PFSK-1 (cell line): ENCODE data around the gene QRICH2.

Source experiments
- FOXP2 ChIP-seq: optimal IDR thresholded peaks from 2 replicates; pipeline ENCODE3; 2011; ENCODE audit warnings: borderline replicate concordance, control low read depth, inconsistent platforms; ENCODE audit not compliant: insufficient read depth; ENCODE audit errors: extremely low read length, extremely low read depth
- POLR2AphosphoS5 ChIP-seq: IDR thresholded peaks from 2 replicates; pipeline ENCODE4 v1.6.1; 2012; ENCODE audit warnings: low read depth, mild to moderate bottlenecking, control low read depth, low read length, moderate library complexity
- SIN3A ChIP-seq: IDR thresholded peaks from 2 replicates; pipeline ENCODE4 v1.6.1; 2012; ENCODE audit warnings: mild to moderate bottlenecking, low read length, moderate library complexity, borderline replicate concordance; ENCODE audit not compliant: insufficient read depth
- TAF1 ChIP-seq: IDR thresholded peaks from 2 replicates; pipeline ENCODE4 v1.6.1; 2012; ENCODE audit warnings: low read length, control low read depth, borderline replicate concordance; ENCODE audit not compliant: insufficient read depth
- TF ChIP-seq, protein P1 (sequence below), 2 experiments: IDR thresholded peaks; 2 replicates each; pipeline versions ENCODE4 v1.6.1 to v1.8.0; 2011 to 2012; ENCODE audit warnings: low read depth in 2 of 2, low read length in 2 of 2, control low read depth in 1 of 2, inconsistent platforms in 1 of 2, mild to moderate bottlenecking in 1 of 2, moderate library complexity in 1 of 2; ENCODE audit not compliant: insufficient read depth in 1 of 2

DNA sequence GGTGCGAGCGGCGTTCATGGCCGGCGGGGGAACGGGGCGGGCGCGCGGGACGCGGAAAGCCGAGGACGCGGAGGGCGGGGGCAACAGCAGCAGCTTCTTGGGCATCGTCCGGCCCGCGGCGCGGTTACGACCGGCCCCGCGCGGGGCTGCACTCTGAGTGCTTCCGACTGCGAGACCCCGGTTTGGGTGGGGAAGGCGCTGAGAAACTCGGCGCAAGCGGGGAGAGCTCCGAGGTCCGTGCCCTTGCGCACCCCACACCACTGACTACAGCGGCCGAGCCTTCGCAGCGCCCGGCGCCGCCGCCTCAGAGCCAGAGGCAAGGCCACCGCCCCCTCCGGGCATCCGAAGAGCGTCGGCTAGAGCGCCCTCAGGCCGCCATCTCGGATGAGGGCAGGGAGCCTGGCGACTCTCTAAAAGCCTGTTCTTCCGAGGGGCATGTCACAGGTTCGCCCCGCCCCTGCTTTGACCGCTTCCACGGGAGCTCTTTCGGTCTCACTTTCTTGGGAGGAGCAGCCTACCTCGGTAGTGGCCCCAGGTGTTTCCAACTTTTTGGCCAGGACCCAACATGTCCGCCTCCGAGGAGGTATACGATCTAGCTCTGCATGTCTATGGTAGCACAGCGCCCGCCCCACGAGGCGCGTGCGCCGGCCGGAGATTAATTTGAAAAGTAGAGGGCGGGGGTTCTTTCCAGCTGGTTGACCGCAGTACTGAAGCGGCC lies 45.7 kb upstream of the QRICH2 start, which contains the start of gene PRPSAP1:
- TF ChIP-seq POLR2AphosphoS5 (peak; percentile 86), TAF1 (peak; percentile 92), SIN3A (peak; percentile 27; the same call in 1 of the 2 replicates), FOXP2 (peak; percentile 31)
- TF ChIP-seq, protein P1, sequence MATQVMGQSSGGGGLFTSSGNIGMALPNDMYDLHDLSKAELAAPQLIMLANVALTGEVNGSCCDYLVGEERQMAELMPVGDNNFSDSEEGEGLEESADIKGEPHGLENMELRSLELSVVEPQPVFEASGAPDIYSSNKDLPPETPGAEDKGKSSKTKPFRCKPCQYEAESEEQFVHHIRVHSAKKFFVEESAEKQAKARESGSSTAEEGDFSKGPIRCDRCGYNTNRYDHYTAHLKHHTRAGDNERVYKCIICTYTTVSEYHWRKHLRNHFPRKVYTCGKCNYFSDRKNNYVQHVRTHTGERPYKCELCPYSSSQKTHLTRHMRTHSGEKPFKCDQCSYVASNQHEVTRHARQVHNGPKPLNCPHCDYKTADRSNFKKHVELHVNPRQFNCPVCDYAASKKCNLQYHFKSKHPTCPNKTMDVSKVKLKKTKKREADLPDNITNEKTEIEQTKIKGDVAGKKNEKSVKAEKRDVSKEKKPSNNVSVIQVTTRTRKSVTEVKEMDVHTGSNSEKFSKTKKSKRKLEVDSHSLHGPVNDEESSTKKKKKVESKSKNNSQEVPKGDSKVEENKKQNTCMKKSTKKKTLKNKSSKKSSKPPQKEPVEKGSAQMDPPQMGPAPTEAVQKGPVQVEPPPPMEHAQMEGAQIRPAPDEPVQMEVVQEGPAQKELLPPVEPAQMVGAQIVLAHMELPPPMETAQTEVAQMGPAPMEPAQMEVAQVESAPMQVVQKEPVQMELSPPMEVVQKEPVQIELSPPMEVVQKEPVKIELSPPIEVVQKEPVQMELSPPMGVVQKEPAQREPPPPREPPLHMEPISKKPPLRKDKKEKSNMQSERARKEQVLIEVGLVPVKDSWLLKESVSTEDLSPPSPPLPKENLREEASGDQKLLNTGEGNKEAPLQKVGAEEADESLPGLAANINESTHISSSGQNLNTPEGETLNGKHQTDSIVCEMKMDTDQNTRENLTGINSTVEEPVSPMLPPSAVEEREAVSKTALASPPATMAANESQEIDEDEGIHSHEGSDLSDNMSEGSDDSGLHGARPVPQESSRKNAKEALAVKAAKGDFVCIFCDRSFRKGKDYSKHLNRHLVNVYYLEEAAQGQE (IDR thresholded peaks at IDR 0.05; ENCODE audit: insufficient read depth in 1 of 2, low read depth in 2 of 2, low read length in 2 of 2) = no peak
